OCI-LY1 (cell line): ENCODE results near the gene ERCC1.

ENCODE experiments used
- H2AFZ ChIP-seq: fragments of 200-600 bp; sonication (generic), shearing (Covaris generic); 2 replicates; pipeline ENCODE4 v1.6.0; 2014; ENCODE audit warnings: antibody characterized with exemption, mild to moderate bottlenecking, low read length
- H3F3A ChIP-seq: fragments of 200-600 bp; sonication (generic), shearing (Covaris generic); 2 replicates; pipeline ENCODE4 v1.6.0; 2014; ENCODE audit warnings: mild to moderate bottlenecking, antibody characterized with exemption, low read length, moderate library complexity; ENCODE audit not compliant: insufficient read depth
- H3K27ac ChIP-seq: fragments of 200-600 bp; sonication (generic); 2 replicates; pipeline ENCODE4 v1.5.1; 2014; ENCODE audit warnings: low read length, mixed run types, mild to moderate bottlenecking, low read depth; ENCODE audit not compliant: poor library complexity, severe bottlenecking
- H3K27me3 ChIP-seq: fragments of 200-600 bp; sonication (generic); 2 replicates; pipeline ENCODE4 v1.6.0; 2014; ENCODE audit warnings: antibody characterized with exemption, mild to moderate bottlenecking, low read length, moderate library complexity; ENCODE audit not compliant: insufficient read depth
- H3K36me3 ChIP-seq: fragments of 200-600 bp; sonication (generic); 2 replicates; pipeline ENCODE4 v1.6.1; 2014; ENCODE audit warnings: mild to moderate bottlenecking, antibody characterized with exemption, low read length, moderate library complexity, mixed read lengths; ENCODE audit not compliant: insufficient read depth
- H3K4me1 ChIP-seq: fragments of 200-600 bp; sonication (generic); 2 replicates; pipeline ENCODE4 v1.5.1; 2014; ENCODE audit warnings: mild to moderate bottlenecking, low read length, moderate library complexity; ENCODE audit not compliant: insufficient read depth, severe bottlenecking
- H3K4me2 ChIP-seq: fragments of 200-600 bp; sonication (generic), shearing (Covaris generic); 2 replicates; pipeline ENCODE4 v1.6.1; 2014; ENCODE audit warnings: low read length
- H3K4me3 ChIP-seq: fragments of 200-600 bp; sonication (generic); 2 replicates; pipeline ENCODE4 v1.5.1; 2014; ENCODE audit warnings: low read length, low read depth, mild to moderate bottlenecking, mixed read lengths; ENCODE audit not compliant: poor library complexity, severe bottlenecking
- H3K79me2 ChIP-seq: fragments of 200-600 bp; shearing (Covaris generic); 2 replicates; pipeline ENCODE4 v1.6.1; 2016; ENCODE audit warnings: mixed run types, low read length, mixed read lengths; ENCODE audit not compliant: insufficient read depth
- H3K9ac ChIP-seq: fragments of 200-600 bp; sonication (generic), shearing (Covaris generic); 2 replicates; pipeline ENCODE4 v1.6.1; 2014; ENCODE audit warnings: mild to moderate bottlenecking, low read length, mixed read lengths
- H3K9me2 ChIP-seq: fragments of 200-600 bp; sonication (generic), shearing (Covaris generic); 2 replicates; pipeline ENCODE4 v1.6.1; 2014; ENCODE audit warnings: low read depth, mild to moderate bottlenecking, low read length, mixed read lengths
- H3K9me3 ChIP-seq: fragments of 200-600 bp; shearing (Covaris generic); 2 replicates; pipeline ENCODE4 v1.6.1; 2014; ENCODE audit warnings: low read length, mixed read lengths
- H4K20me1 ChIP-seq: fragments of 200-600 bp; sonication (generic), shearing (Covaris generic); 2 replicates; pipeline ENCODE4 v1.6.0; 2016; ENCODE audit warnings: mild to moderate bottlenecking, low read length; ENCODE audit not compliant: insufficient read depth
- CTCF ChIP-seq: fragments of 200-600 bp; sonication (generic), shearing (Covaris generic); IDR thresholded peaks from 2 replicates; pipeline ENCODE4 v1.5.1; 2017; ENCODE audit warnings: mild to moderate bottlenecking, antibody characterized with exemption, low read length, moderate library complexity, mixed read lengths
- EZH2 ChIP-seq: fragments of 200-600 bp; sonication (generic), shearing (Covaris generic); IDR thresholded peaks from 2 replicates; pipeline ENCODE4 v1.8.0; 2017; ENCODE audit warnings: borderline replicate concordance, mixed run types, mild to moderate bottlenecking, antibody characterized with exemption, low read length, moderate library complexity, mixed read lengths

Gene ERCC1

GRCh38 chr19:45376045-45376724 is 47.5 kb downstream of the ERCC1 start:
- TF ChIP-seq EZH2 (no peak), CTCF (no peak)
- no peaks in the 10 kb centered on the region for H4K20me1 ChIP-seq
- no peak overlapping the region for H3K27ac ChIP-seq
- H3K36me3 ChIP-seq: no peaks in the 10 kb centered on the region
- H3K27me3 ChIP-seq: no peaks in the 10 kb centered on the region
- no peaks in the 10 kb centered on the region for H3K9me3 ChIP-seq
- H2AFZ ChIP-seq: no peak overlapping the region
- peaks cover 3% of the 10 kb centered on the region for H3K4me1 ChIP-seq
- no peak overlapping the region for H3K4me3 ChIP-seq
- no peaks in the 10 kb centered on the region for H3F3A ChIP-seq
- H3K4me2 ChIP-seq: no peak overlapping the region
- H3K9me2 ChIP-seq: no peaks in the 10 kb centered on the region
- H3K79me2 ChIP-seq: no peaks in the 10 kb centered on the region
- H3K9ac ChIP-seq: no peak overlapping the region

- Histone ChIP-seq H3K9me3 (no peaks in the 10 kb centered on the region), H3K4me2 (peak within 1 kb of the TSS; percentile 98), H3K4me1 (peaks cover 20% of the 10 kb centered on the region), H3K9me2 (no peaks in the 10 kb centered on the region), H2AFZ (no peak within 1 kb of the TSS), H3K4me3 (peak within 1 kb of the TSS; percentile 99), H3F3A (no peaks in the 10 kb centered on the region), H3K9ac (peak within 1 kb of the TSS; percentile 88), H3K27me3 (no peaks in the 10 kb centered on the region), H4K20me1 (no peaks in the 10 kb centered on the region), H3K27ac (peak within 1 kb of the TSS; percentile 43), H3K36me3 (peaks cover 4% of the 10 kb centered on the region; the same call in 1 of the 2 replicates), H3K79me2 (no peaks in the 10 kb centered on the region)
- TF ChIP-seq CTCF (no peak), EZH2 (no peak)
These were observed 53.1 kb downstream of the ERCC1 start, which contains the start of gene ERCC2 for GRCh38 chr19:45370410-45371204. TSS of gene ERCC2 (minus strand) at chr19:45370573. CDS start at chr19:45370540, 33 bp downstream.

GRCh38 chr19:45368737-45369340 is 54.9 kb downstream of the ERCC1 start:
- peaks cover 20% of the 10 kb centered on the region; the same call in 1 of the 2 replicates for H3K36me3 ChIP-seq
- H3K79me2 ChIP-seq: no peaks in the 10 kb centered on the region
- H3F3A ChIP-seq: no peaks in the 10 kb centered on the region
- TF ChIP-seq CTCF (no peak), EZH2 (no peak)
- H2AFZ ChIP-seq: no peak overlapping the region
- H3K9me3 ChIP-seq: no peaks in the 10 kb centered on the region
- H3K4me1 ChIP-seq: peaks cover 20% of the 10 kb centered on the region
- no peak overlapping the region; the same call in 1 of the 2 replicates for H3K9ac ChIP-seq
- H3K27ac ChIP-seq: no peak overlapping the region
- H4K20me1 ChIP-seq: no peaks in the 10 kb centered on the region
- no peaks in the 10 kb centered on the region for H3K27me3 ChIP-seq
- peak overlapping the region; percentile 98 for H3K4me2 ChIP-seq
- H3K4me3 ChIP-seq: peak overlapping the region; percentile 7
- H3K9me2 ChIP-seq: no peaks in the 10 kb centered on the region
